Parathyroid adenoma (tissue), 2 donors: ENCODE data around the gene TXNRD2.

Experiments used
- H2AFZ ChIP-seq: fragments of 300-600 bp; sonication (generic); one replicate; pipeline ENCODE4 v1.7.0; 2017; ENCODE audit warnings: antibody characterized with exemption, mild to moderate bottlenecking
- H3K27ac ChIP-seq: fragments of 300-600 bp; sonication (generic); one replicate; pipeline ENCODE4 v1.7.0; 2017
- H3K27me3 ChIP-seq: fragments of 300-600 bp; sonication (generic); one replicate; pipeline ENCODE4 v1.7.0; 2017; ENCODE audit warnings: low read length; ENCODE audit not compliant: control insufficient read depth, insufficient read depth
- H3K36me3 ChIP-seq: fragments of 300-600 bp; sonication (generic); one replicate; pipeline ENCODE4 v1.7.0; 2017; ENCODE audit warnings: low read length; ENCODE audit not compliant: control insufficient read depth, insufficient read depth
- H3K4me1 ChIP-seq: fragments of 300-600 bp; sonication (generic); one replicate; pipeline ENCODE4 v1.7.0; 2017; ENCODE audit warnings: control low read depth
- H3K4me2 ChIP-seq: fragments of 300-600 bp; sonication (generic); one replicate; pipeline ENCODE4 v1.7.0; 2017; ENCODE audit warnings: low read length
- H3K4me3 ChIP-seq: fragments of 300-600 bp; sonication (generic); one replicate; pipeline ENCODE4 v1.7.0; 2017; ENCODE audit warnings: low read depth, low read length
- H3K79me2 ChIP-seq: fragments of 300-600 bp; sonication (generic); one replicate; pipeline ENCODE4 v1.7.0; 2017; ENCODE audit warnings: control low read depth
- H3K9ac ChIP-seq: fragments of 300-600 bp; sonication (generic); one replicate; pipeline ENCODE4 v1.7.0; 2017; ENCODE audit warnings: mild to moderate bottlenecking
- H3K9me3 ChIP-seq: fragments of 300-600 bp; sonication (generic); one replicate; pipeline ENCODE4 v1.7.0; 2017; ENCODE audit warnings: low read length; ENCODE audit not compliant: control insufficient read depth
- TF ChIP-seq, protein P1 (sequence below): fragments of 300-600 bp; sonication (generic); IDR thresholded peaks from one replicate; pipeline ENCODE4 v1.7.0; 2017; ENCODE audit warnings: antibody characterized with exemption, mild to moderate bottlenecking
- donor health status: primary hyperparathyroidism.

The TXNRD2 gene

DNA sequence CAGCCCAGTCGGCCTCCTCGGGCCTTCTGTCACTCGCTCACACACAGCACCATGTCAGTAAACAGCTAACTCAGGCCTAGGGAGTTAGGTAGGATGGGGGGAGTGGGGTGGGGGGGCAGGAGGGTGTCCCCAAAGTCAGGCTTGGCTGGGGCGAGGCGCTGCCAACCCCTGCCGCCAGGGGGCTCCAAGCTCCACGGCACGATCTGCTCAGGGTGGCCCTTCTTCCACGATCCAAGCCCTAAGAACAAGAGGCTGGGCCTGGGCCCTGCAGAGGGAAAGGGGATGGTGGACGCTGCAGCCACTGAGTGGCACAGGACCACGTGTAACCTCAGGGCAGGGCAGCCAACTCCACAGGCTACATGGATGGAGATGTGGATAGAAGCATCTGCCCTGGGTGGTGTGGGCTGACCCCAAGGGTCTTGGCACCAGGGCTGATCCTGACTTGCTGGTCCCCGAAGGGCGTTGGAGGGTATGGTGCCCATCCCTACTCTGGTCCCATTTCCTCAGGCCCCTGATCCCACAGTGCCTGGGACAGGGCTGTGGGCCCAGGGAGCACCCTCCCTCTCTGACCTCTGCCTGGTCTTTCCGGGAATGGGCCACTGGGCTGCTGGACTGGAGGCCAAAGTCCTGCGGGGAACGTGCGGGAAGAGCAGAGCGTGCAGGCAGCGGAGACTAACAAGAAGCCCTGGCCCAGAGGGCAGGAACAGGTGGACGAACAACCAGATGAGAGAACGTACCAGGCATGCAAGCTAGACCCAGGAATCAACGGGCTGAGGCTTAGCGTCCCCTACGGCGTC is 29.1 kb upstream of the TXNRD2 start:
- Histone ChIP-seq H3K27me3 (no peaks in the 10 kb centered on the region), H3K9me3 (no peaks in the 10 kb centered on the region), H3K4me1 (no peaks in the 10 kb centered on the region), H3K79me2 (no peaks in the 10 kb centered on the region), H3K4me2 (no peak overlapping the region), H3K4me3 (no peak overlapping the region), H3K27ac (no peak overlapping the region), H2AFZ (no peak overlapping the region), H3K36me3 (no peaks in the 10 kb centered on the region), H3K9ac (no peak overlapping the region)
- TF ChIP-seq, protein P1, sequence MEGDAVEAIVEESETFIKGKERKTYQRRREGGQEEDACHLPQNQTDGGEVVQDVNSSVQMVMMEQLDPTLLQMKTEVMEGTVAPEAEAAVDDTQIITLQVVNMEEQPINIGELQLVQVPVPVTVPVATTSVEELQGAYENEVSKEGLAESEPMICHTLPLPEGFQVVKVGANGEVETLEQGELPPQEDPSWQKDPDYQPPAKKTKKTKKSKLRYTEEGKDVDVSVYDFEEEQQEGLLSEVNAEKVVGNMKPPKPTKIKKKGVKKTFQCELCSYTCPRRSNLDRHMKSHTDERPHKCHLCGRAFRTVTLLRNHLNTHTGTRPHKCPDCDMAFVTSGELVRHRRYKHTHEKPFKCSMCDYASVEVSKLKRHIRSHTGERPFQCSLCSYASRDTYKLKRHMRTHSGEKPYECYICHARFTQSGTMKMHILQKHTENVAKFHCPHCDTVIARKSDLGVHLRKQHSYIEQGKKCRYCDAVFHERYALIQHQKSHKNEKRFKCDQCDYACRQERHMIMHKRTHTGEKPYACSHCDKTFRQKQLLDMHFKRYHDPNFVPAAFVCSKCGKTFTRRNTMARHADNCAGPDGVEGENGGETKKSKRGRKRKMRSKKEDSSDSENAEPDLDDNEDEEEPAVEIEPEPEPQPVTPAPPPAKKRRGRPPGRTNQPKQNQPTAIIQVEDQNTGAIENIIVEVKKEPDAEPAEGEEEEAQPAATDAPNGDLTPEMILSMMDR: peak; percentile 82

- Histone ChIP-seq H3K36me3 (no peaks in the 10 kb centered on the region), H3K27ac (no peak overlapping the region), H3K4me3 (no peak overlapping the region), H3K79me2 (no peaks in the 10 kb centered on the region), H3K9me3 (no peaks in the 10 kb centered on the region), H3K9ac (no peak overlapping the region), H3K4me1 (no peaks in the 10 kb centered on the region), H3K27me3 (no peaks in the 10 kb centered on the region), H2AFZ (no peak overlapping the region), H3K4me2 (no peak overlapping the region)
- TF ChIP-seq, protein P1: no peak
Measured at GRCh38 chr22:19970031-19970478, 28.4 kb upstream of the TXNRD2 start.

- TF ChIP-seq, protein P1: no peak
- no peak overlapping the region for H3K4me3 ChIP-seq
- no peaks in the 10 kb centered on the region for H3K4me1 ChIP-seq
- H3K36me3 ChIP-seq: no peaks in the 10 kb centered on the region
- H3K9ac ChIP-seq: no peak overlapping the region
- no peak overlapping the region for H3K4me2 ChIP-seq
- H3K79me2 ChIP-seq: no peaks in the 10 kb centered on the region
- H3K9me3 ChIP-seq: no peaks in the 10 kb centered on the region
- H3K27ac ChIP-seq: no peak overlapping the region
- no peaks in the 10 kb centered on the region for H3K27me3 ChIP-seq
- H2AFZ ChIP-seq: no peak overlapping the region
Measured at GRCh38 chr22:19969141-19969928, 27.7 kb upstream of the TXNRD2 start.

DNA sequence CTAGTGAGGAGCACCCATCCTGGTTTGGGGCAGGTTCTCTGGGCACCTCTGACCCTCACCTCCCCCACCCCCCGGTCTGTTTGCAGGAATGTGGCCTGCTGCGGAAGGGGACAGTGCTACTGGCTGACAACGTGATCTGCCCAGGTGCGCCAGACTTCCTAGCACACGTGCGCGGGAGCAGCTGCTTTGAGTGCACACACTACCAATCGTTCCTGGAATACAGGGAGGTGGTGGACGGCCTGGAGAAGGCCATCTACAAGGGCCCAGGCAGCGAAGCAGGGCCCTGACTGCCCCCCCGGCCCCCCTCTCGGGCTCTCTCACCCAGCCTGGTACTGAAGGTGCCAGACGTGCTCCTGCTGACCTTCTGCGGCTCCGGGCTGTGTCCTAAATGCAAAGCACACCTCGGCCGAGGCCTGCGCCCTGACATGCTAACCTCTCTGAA is 26.9 kb upstream of the TXNRD2 start:
- no peak overlapping the region for H3K9ac ChIP-seq
- no peak overlapping the region for H3K4me2 ChIP-seq
- H3K27me3 ChIP-seq: no peaks in the 10 kb centered on the region
- no peak overlapping the region for H2AFZ ChIP-seq
- TF ChIP-seq, protein P1: no peak
- H3K9me3 ChIP-seq: no peaks in the 10 kb centered on the region
- no peaks in the 10 kb centered on the region for H3K4me1 ChIP-seq
- H3K27ac ChIP-seq: no peak overlapping the region
- no peak overlapping the region for H3K4me3 ChIP-seq
- H3K79me2 ChIP-seq: no peaks in the 10 kb centered on the region
- no peaks in the 10 kb centered on the region for H3K36me3 ChIP-seq
